ENCODE data around the gene OR52M1.
"Not testable (repeated sequence)": the region's sequence is repeated elsewhere in the genome, so short reads cannot be mapped to it uniquely, and the experiment has no call there.

Gene OR52M1, protein sequence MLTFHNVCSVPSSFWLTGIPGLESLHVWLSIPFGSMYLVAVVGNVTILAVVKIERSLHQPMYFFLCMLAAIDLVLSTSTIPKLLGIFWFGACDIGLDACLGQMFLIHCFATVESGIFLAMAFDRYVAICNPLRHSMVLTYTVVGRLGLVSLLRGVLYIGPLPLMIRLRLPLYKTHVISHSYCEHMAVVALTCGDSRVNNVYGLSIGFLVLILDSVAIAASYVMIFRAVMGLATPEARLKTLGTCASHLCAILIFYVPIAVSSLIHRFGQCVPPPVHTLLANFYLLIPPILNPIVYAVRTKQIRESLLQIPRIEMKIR

DNA sequence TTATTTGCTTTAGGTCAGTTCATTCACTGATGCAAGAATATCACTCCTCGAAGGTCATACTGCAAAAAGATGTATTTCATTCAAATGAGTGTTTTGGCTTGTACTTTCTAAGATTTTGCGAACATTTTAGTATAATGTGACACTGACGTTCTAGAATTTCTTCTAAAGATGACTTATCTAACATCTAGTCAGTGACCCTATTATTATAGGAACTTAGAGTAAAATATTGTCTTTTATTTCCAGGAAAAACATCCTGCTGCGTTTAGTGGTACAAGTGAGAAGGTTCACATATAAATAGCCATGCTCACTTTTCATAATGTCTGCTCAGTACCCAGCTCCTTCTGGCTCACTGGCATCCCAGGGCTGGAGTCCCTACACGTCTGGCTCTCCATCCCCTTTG is at the start of gene OR52M1:
TSS of gene OR52M1 (plus strand) at position 301 of the 400 bp plus-strand sequence. CDS start at position 301, 0 bp downstream.
- DNase-seq (ENCODE audit: low read depth, low spot score) = no peak

DNA sequence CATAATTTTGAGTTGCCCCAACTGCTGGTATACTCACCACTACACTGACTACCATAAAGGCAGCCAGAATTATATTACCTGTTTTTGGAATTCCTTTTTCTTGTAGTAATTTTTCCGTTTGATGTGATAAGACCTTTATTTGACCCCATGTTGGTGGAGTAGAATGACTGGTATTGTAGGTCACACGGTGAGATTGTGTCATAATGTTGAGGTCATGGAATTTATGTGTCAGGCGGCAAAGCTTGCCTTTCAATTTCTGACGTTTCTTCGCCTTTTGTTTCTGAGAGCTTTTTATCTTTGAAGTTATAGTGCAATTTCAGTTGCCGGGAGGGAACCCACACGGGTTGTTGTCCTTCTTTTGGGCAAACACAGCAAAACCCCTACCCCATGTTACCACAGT is 49.5 kb upstream of the OR52M1 start:
- no peak for DNase-seq (ENCODE audit: low read depth, low spot score)

DNA sequence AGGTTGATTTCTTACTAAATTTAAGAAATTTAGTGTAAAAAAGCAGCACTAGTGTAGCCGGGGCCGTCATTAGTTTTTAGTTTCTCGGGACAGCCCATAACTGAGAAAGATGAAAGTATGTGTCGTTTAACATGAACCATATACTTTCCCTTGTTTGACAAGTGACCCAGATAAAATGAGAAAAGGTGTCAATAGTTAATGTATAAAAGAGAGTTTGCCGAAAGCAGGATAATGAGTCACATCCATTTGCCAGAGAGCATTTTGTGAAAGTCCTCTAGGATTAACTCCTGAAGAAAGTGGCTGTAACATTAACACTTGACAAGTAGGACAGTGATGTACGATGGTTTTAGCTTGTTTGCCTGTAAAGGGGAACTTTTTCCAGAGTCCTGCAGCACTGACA is 49.0 kb upstream of the OR52M1 start:
- DNase-seq (ENCODE audit: low read depth, low spot score) = no peak

DNA sequence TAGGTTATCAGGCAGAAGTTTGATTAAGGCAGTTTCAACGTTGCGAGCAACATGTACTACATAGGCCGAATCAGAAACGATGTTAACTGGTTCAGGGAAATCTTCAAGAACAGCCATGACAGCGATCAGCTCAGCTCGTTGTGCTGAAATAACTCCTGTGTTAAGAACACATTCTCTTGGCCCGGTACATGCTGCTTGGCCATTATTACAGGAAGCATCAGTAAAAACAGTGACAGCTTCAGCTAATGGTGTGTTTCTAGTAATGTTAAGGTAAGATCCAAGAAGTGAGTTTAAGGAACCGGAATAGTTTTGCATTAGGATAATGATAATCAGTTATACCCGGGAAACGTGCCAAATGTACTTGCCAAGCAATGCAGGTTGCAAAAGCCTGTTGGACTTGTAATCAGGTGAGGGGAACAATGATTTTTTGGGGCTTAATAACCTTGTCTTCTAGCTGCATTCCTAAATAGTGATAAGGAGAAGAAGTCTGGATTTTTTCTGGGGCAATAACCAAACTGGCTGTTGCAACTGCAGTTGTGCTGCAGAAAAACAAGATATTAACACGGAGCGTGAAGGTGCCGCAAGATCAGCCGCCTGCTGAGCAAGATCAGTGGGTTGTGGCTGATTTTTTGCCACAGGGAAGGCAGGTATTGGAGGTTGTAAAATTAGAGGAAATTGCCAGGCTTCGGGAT is 48.3 kb upstream of the OR52M1 start:
- no peak for DNase-seq (ENCODE audit: low read depth, low spot score)

DNA sequence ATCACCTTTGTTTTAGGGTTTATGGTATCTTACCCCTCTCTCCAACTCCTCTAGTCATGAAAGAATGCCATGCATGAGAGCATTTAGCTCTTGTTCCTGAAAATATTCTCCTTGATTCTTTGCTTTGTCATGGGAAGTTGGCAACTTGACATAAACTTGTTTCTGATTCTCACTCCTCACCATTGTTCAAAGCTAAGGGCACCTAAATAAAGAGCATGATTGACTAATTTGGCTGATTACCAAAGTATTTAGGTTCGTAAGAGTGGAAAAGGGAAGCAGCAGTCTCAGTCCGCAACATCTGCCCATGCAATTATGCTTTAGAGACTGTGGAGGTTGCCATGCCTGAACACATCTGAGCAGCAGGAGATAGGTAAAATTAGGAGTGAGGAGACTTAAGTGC is 36.1 kb upstream of the OR52M1 start:
- DNase-seq (ENCODE audit: low read depth, low spot score) = no peak

DNA sequence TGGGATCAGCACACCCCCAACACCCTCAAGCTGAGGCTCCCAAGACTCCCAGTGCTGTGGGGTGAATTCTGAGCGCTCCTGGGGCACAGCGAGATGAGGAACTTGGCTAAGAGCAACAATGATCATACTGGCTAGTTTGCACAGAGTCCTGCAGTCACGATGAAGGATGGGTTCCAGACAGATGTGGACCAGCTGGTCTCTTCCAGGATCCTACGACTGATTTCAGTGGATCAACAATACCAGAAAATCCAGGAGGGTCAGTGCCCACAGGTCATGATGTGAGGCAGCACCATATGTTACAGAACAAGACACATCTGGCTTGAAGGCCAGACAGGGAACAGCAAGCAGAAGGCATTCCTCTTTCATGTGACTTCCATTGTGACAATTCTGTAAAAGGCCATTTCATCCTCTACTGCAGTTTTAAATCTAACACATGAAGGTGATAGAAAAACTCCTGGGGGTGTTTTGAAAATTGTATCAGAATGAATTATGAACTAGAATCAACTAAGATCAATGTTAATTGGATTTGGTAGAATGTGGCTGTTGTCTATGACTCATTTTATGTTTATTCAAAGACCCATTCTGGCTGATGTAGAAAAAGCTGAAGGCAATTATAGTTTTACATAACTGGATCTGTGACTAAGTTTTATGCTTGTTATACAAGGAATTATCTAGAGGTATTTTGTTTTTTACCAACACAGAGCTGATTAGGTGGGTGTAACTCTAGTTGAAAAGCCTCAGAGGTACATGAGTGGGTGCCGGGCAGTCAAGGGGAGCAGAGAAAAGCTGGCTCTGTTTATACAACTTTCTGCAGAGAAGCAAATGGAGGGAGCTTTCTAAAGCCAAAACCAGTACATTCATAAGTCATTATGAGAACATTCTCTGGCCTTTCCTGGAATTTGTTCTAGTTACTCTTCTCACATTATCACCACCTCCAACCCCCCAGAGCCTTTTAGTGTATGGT is 33.4 kb upstream of the OR52M1 start:
- DNase-seq (ENCODE audit: low read depth, low spot score) = no peak

DNA sequence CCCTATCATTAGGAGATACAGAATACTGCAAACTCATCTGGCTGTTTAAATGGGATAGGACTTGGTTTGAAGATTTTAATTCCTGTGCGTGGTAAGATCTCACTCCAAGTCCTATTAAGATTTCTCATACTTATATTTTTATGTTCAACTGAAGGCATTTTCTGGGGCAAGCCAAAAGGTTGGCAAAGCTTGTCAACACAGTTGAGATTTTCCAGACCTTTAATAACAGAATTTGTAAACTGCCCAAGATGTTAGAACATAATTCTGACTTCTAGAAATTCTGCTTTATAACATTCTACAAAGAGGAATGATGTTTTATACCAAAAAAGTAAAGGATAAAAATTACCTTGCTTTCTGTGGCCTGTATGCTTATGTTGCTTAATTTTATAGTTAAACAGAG is 30.8 kb upstream of the OR52M1 start:
- DNase-seq (ENCODE audit: low read depth, low spot score) = no peak

DNA sequence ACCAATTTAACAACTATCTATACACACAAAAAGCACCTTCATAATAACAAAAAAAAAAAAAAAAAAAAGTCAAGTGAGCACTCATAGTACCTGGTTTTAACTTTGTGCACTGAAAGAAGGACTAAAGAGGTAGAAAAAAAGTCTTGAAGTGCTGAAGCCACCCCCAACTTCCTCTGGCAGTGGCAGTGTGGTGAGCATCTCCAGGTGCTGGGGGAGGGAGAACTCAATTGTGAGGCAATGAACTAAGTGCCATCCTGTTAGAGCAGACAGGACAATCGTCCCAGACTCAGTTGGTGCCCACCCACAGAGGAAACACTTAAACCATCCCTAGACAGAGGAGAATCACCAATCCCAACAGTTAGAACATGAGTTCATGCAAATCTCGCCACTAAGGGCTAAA is 22.7 kb upstream of the OR52M1 start:
- DNase-seq (ENCODE audit: low read depth, low spot score) = no peak

DNA sequence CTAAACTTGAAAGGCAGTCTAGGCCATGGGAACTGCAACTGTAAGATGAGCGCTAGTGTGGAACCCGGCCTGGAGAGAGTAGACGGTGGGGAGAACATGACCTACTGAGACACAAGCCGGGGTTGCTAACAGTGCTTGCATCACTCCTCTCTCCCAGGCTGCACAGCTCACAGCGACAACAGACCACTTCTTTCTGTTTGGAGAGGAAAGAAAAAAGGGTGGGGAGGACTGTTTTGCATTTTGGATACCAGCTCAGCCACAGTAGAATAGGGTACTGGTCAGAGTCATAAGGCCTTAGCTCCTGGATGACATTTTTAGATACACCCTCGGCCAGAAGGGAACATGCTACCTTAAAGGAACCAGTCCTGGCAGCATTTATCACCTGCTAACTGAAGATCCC is 22.2 kb upstream of the OR52M1 start:
- DNase-seq (ENCODE audit: low read depth, low spot score) = no peak

DNA sequence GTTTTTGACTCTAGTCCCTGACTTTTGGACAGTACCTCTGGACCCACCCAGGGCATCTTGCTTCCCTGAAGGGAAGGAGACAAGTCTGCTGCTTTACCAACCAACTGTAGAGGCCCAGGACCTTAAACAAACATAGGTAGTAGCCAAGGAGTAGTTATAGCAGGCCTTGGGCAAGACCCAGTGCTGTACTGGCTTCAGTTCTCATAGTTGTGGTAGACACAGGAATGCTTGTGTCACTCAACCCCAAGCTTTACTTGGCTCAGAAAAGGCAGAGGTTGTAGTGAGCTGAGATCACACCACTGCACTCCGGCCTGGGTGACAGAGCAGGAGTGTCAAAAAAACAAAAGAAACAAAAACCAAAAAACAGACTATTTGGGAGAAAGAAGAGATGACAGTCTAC is 21.3 kb upstream of the OR52M1 start:
- no peak for DNase-seq (ENCODE audit: low read depth, low spot score)

DNA sequence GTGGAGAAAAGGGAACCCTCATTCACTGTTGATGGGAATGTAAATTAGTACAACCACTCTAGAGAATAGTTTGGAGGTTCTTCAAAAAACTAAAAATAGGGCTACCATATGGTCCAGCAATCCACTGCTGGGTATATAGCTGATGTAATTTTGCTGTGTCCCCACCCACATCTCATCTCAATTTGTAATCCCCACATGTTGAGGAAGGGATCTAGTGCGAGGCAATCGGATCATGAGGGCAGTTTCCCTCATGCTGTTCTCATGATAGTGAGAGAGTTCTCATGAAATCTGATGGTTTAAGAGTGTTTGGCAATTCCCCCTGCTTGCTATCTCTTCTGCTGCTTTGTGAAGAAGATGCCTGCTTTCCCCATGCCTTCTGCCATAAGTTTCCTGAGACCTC is 17.1 kb upstream of the OR52M1 start:
- no peak for DNase-seq (ENCODE audit: low read depth, low spot score)

DNA sequence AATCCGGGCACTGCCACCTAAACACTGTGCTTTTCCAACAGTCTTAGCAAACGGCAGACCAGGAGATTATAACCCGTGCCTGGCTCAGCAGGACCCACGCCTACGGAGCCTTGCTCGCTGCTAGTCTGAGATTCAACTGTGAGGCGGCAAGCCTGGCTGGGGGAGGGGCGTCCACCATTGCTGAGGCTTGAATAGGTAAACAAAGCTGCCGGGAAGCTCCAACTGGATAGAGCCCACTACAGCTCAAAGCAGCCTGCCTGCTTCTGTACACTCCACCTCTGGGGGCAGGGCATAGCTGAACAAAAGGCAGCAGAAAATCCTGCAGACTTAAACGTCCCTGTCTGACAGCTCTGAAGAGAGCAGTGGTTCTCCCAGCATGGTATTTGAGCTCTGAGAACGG is 13.3 kb upstream of the OR52M1 start:
- not testable (repeated sequence) for DNase-seq (ENCODE audit: low read depth, low spot score)

DNA sequence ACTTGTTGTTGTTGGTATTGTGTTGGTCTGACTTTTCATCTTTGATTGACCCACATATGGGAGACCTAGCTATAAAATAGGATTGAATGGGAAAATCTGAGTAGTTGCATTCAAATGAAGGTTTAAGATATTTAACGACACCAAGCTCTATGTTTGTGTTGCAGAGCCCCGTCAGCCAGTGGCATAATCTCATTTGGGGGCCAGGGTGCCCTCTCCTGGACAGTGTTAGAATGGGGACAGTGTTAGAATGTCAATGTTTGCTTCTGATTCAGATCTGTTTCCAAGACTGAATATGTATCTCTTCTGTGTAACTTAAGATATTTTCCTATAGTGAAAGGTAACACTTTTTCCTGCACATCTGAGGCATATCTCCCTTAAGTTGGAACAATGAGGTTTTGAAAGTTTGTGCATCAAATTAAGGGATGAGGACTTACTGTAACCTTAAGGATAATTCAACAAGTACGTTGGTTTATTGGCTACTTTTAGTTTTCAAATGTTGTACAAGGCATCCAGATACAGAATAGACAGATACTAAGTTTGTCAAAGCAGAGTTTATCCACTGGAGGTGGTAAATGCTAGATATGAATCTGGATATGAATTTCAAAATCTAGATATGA is 5.3 kb upstream of the OR52M1 start:
- DNase-seq (ENCODE audit: low read depth, low spot score) = no peak

DNA sequence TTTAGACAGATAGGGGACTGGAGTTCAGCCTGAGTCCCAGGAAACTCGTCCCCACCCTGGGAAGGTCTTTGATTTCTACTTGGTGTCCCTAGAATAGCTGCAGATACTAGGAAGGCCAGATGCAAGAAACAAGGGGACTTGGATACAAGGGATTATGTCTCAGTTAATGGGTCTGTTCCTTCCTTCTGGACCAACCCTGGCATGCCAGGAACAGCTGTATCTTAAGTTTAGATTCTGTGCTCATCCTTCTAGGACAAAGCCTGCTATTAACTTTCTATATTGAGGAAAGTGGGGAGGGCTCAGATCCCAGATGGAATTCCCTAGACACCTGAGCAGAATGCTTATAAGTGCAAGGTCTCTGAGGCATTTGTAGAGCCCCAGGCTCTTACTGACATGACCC is 3.9 kb upstream of the OR52M1 start:
- no peak for DNase-seq (ENCODE audit: low read depth, low spot score)

DNA sequence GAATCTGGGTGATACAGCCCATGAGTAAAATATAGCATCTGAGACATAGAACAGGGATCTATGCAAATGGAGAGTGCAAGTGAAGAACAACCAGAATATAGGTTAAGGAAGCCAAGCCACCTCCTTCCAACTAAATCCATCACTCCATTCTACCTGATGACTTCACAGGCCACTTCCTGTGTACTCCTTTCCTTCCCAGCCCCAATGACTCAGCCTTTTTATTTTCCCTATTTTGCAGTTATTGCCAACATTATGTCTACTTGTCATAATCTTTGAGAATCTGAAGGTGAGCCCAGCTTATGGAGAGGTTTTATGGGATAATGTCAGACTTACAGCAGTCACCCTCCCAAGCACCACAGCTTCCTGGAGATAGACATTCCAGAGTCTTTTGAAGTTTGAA is 1.4 kb upstream of the OR52M1 start:
- no peak for DNase-seq (ENCODE audit: low read depth, low spot score)

DNA sequence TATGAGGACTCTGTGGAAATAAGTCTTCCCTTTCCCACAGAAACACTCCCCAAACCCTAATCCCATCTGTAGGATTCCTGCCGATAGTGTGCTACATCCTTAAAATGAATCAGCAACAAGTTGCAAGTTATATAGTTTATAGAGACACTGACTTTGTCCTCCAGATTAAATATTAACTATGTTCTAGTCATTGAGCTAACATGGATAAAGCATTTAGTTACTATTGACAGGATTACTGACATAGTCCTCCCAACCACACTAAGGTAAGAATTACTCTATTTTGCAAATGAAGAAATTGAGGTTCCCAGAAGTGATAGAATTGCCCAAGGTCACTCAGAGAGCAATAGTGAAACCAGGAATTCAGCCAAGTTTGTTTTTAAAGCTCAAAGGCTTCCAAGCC is 1.9 kb downstream of the OR52M1 start:
- no peak for DNase-seq (ENCODE audit: low read depth, low spot score)

DNA sequence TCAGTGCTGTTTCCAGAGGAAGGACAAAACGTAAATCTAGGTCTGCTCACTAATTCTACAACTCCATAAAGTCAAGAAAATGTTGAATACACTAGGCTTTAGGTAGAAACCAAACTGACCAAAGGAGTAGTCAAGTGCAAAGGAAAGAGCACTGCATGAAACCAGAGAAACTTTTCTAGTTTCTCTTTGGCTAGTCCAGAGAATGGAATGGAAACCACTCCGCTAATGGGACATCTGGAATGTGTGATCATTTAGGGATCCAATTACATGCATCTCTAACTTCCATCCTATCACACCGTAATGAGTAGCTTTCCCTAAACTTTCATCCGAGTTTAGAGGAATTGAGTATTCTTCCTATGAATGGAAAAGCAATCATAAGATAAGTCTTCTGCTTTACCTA is 2.4 kb downstream of the OR52M1 start:
- no peak for DNase-seq (ENCODE audit: low read depth, low spot score)

DNA sequence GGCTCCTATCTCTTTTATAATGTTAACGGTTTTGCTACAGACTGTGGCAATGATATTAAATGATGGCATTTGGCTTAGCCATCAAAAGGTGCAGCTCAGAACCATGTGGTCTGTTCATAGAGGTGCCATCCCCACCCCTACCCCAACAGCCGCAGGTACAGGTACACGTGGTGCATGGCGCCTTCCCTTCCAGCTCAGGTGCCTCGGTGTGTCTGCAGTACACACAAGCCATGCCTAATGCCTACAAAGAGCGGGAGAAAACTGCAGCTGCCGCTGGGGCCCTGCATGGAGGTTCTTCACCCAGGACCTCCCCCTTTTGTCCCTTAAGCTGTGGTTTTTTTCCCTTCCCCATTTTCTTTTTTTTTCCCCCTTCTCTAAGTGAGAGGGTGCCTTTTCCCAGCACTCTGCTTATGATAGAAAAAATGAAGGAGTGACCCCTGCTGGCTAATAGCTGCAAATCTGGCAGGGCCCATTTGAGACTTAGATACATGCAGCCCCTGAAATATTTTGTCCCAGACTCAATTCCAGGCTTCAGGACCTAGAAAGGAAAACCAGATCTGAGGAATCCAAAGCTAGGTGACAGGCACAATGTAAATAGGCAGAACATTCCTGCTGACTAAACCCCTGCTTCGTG is 6.5 kb downstream of the OR52M1 start:
- no peak for DNase-seq (ENCODE audit: low read depth, low spot score)

DNA sequence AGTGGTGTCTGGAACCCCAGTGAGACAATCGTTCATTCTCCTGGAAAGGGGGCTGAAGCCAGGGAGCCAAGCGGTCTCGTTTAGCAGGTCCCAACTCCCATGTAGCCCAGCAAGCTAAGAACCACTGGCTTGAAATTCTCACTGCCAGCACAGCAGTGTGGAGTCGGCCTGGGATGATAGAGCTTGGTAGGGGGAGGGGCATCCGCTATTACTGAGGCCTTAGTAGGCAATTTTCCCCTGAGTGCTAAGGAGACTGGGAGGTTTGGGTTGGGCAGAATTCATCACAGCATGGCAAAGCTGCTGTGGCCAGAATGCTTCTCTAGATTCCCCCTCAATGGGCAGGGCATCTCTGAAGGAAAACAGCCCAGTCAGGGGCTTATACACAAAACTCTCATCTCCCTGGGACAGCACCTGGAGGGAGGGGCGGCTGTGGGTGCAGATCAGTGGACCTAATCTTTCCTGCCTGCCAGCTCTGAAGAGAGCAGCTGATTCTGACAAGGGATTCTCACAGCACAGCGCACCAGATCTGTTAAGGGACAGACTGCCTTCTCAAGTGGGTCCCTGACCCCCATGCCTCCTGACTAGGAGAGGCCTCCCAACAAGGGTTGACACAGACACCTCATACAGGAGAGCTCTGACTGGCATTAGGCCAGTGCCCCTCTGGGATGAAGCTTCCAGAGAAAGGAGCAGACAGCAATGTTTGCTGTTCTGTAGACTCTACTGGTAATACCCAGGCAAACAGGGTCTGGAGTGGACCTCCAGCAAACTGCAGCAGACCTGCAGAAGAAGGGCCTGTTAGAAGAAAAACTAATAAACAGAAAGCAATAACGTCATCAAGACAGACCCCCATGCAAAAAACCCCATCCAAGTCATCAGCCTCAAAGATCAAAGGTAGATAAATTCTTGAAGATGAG is 14.8 kb downstream of the OR52M1 start:
- no peak for DNase-seq (ENCODE audit: low read depth, low spot score)

DNA sequence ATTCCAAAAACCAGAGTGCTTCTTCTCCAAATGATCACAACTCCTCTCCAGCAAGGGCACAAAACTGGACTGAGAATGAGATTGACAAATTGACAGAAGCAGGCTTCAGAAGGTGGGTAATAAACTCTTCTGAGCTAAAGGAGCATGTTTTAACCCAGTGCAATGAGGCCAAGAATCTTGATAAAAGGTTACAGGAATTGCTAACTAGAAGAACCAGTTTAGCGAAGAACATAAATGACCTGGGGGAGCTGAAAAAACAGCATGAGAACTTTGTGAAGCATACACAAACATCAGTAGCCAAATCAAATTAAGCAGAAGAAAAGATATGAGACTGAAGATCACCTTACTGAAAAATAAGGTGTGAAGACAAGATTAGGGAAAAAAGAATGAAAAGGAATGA is 15.5 kb downstream of the OR52M1 start:
- no peak for DNase-seq (ENCODE audit: low read depth, low spot score)
